HepG2 (cell line): ENCODE measurements around the gene NUBP2. TPM values are rescaled to one million over a fixed set of nuclear protein-coding genes. Genes with fewer than 3 reads are reported as not detected.

ENCODE experiments used
- ATAC-seq: fragments of 200-7000 bp; cut with Tn5 transposase; 3 replicates; pipeline ENCODE4 v1.9.1; 2020; ENCODE audit warnings: mild to moderate bottlenecking, moderate library complexity
- BruUV-seq: library from RNA; stranded (reverse); fragments of 400-500 nt; replicated peaks from 2 replicates; lab custom pipeline; 2021; lab: Mats Ljungman, UMichigan
- CTCF ChIA-PET: fragments of 300-600 bp; formaldehyde crosslinking; extraction: SDS; loops from one replicate; lab custom pipeline; 2021; ENCODE audit warnings: low total read pairs, inconsistent platforms, low intra/inter-chr PET ratio; lab: Yijun Ruan, JAX
- POLR2A ChIA-PET: fragments of 350-600 bp; sonication (Branson Sonifier 250); formaldehyde crosslinking; loops from one replicate; lab custom pipeline; 2020; ENCODE audit warnings: antibody characterized with exemption, inconsistent platforms; lab: Yijun Ruan, JAX
- DNase-seq: peaks from one replicate; pipeline ENCODE4 v3.0.0-alpha.2; 2015; ENCODE audit warnings: low spot score
- FAIRE-seq: peaks from 3 replicates; lab custom pipeline; 2011; peaks lifted over from hg19 to GRCh38; lab: Jason Lieb, UNC
- H2AFZ ChIP-seq: one replicate; pipeline ENCODE4 v1.6.1; 2011; ENCODE audit warnings: low read length, inconsistent platforms
- H3K27ac ChIP-seq: fragments of 300-600 bp; 3 replicates; pipeline ENCODE4 v1.8.0; 2011; ENCODE audit warnings: mixed run types, mild to moderate bottlenecking, mixed read lengths, low read length, inconsistent platforms; ENCODE audit not compliant: insufficient read depth; ENCODE audit errors: extremely low read length
- H3K27me3 ChIP-seq, 2 experiments: fragments of 200-600 bp in 1 of 2; 2 replicates in 1 of 2; 3 replicates in 1 of 2; pipeline versions ENCODE4 v1.6.0 to v1.8.0; 2011; ENCODE audit warnings: low read length in 2 of 2, mild to moderate bottlenecking in 2 of 2, moderate library complexity in 2 of 2, inconsistent platforms in 1 of 2; ENCODE audit not compliant: insufficient read depth in 2 of 2, control insufficient read depth in 1 of 2
- H3K36me3 ChIP-seq, 2 experiments: fragments of 200-600 bp in 1 of 2; replicated peaks in 1 of 2; 2 replicates in 1 of 2; 3 replicates in 1 of 2; pipeline versions ENCODE4 v1.5.1 to v1.8.0; 2011; ENCODE audit warnings: low read length in 2 of 2, inconsistent platforms in 1 of 2; ENCODE audit not compliant: insufficient read depth in 2 of 2, control insufficient read depth in 1 of 2
- H3K4me1 ChIP-seq: 2 replicates; pipeline ENCODE4 v1.5.1; 2012; ENCODE audit warnings: low read length, inconsistent platforms; ENCODE audit not compliant: insufficient read depth
- H3K4me2 ChIP-seq: 2 replicates; pipeline ENCODE4 v1.6.0; 2011; ENCODE audit warnings: low read depth, low read length, inconsistent platforms
- H3K4me3 ChIP-seq, 3 experiments: fragments of 200-600 bp in 1 of 3; sonication (generic), shearing (Covaris generic) in 1 of 3; replicated peaks in 1 of 3; 2 replicates each; pipeline ENCODE4 v1.5.1; 2011 to 2016; ENCODE audit warnings: low read length in 3 of 3, inconsistent platforms in 2 of 3, low read depth in 2 of 3, mild to moderate bottlenecking in 2 of 3, control low read depth in 1 of 3, mixed read lengths in 1 of 3; ENCODE audit not compliant: insufficient read depth in 1 of 3
- H3K79me2 ChIP-seq: one replicate; pipeline ENCODE4 v1.6.1; 2011; ENCODE audit warnings: low read length, inconsistent platforms; ENCODE audit not compliant: insufficient read depth
- H3K9ac ChIP-seq: 2 replicates; pipeline ENCODE4 v1.6.0; 2011; ENCODE audit warnings: mild to moderate bottlenecking, low read depth, low read length, inconsistent platforms; ENCODE audit not compliant: insufficient read depth
- H3K9me3 ChIP-seq: 2 replicates; pipeline ENCODE4 v1.5.1; 2012; ENCODE audit warnings: mild to moderate bottlenecking, low read length
- H4K20me1 ChIP-seq: 2 replicates; pipeline ENCODE4 v1.6.0; 2011; ENCODE audit warnings: inconsistent platforms, mild to moderate bottlenecking, low read length, moderate library complexity; ENCODE audit not compliant: insufficient read depth
- EED ChIP-seq: sonication (generic); formaldehyde crosslinking; IDR thresholded peaks from 2 replicates; pipeline ENCODE4 v1.5.0; 2020; ENCODE audit warnings: mild to moderate bottlenecking, missing genetic modification reagents
- HOXA3 ChIP-seq: sonication (generic); formaldehyde crosslinking; IDR thresholded peaks from 2 replicates; pipeline ENCODE4 v1.5.0; 2020; ENCODE audit warnings: missing genetic modification reagents
- MAFK ChIP-seq, 2 experiments: IDR thresholded peaks in 1 of 2; conservative IDR thresholded peaks in 1 of 2; 2 replicates each; pipeline ENCODE4 v1.6.1; 2011; ENCODE audit warnings: improper control_type of control experiment in 2 of 2, low read length in 2 of 2
- SPEN ChIP-seq: sonication (generic); formaldehyde crosslinking; IDR thresholded peaks from 2 replicates; pipeline ENCODE4 v1.5.1; 2020; ENCODE audit warnings: low read depth, mild to moderate bottlenecking, missing genetic modification reagents
- U2AF1 ChIP-seq: fragments of 200-400 bp; formaldehyde crosslinking; optimal IDR thresholded peaks from 2 replicates; pipeline ENCODE3; 2017; ENCODE audit warnings: mild to moderate bottlenecking, low read depth, low read length
- ZBTB38 ChIP-seq: sonication (generic); formaldehyde crosslinking; IDR thresholded peaks from 2 replicates; pipeline ENCODE4 v1.5.1; 2020; ENCODE audit warnings: mild to moderate bottlenecking, missing genetic modification reagents
- ZNF10 ChIP-seq: sonication (generic); formaldehyde crosslinking; IDR thresholded peaks from 2 replicates; pipeline ENCODE4 v1.4.0; 2020; ENCODE audit warnings: mild to moderate bottlenecking, low read depth, missing genetic modification reagents, borderline replicate concordance
- ZNF501 ChIP-seq: sonication (generic); formaldehyde crosslinking; IDR thresholded peaks from 2 replicates; pipeline ENCODE4 v1.5.1; 2020; ENCODE audit warnings: mild to moderate bottlenecking, moderate library complexity, missing genetic modification reagents
- ZNF598 ChIP-seq: sonication (generic); formaldehyde crosslinking; IDR thresholded peaks from 2 replicates; pipeline ENCODE4 v1.5.1; 2020; ENCODE audit warnings: mild to moderate bottlenecking, missing genetic modification reagents, borderline replicate concordance
- ZNF879 ChIP-seq: sonication (generic); formaldehyde crosslinking; IDR thresholded peaks from 2 replicates; pipeline ENCODE4 v1.8.1; 2023; ENCODE audit warnings: missing genetic modification reagents
- WGBS: methylation state at CpG from one replicate; pipeline ENCODE4 v1.1.6; 2017; ENCODE audit warnings: low lambda C conversion rate; 5-methylcytosine and 5-hydroxymethylcytosine counted together
- in situ Hi-C: cut with HindIII; loops from 2 replicates; pipeline ENCODE4 v1.10.0; 2017; ENCODE audit warnings: low pct_unique_long_range_greater_than_20kb; ENCODE audit not compliant: extremely low pct_ligation_motif_present
- intact Hi-C: fragments of 100-400 bp; cut with micrococcal nuclease; formaldehyde crosslinking; loops from one replicate; pipeline ENCODE4 v1.10.0; 2022; ENCODE audit not compliant: unreplicated experiment
- polyA plus RNA-seq, 8 experiments: library from polyadenylated mRNA; depleted of rRNA in 3 of 8; stranded (reverse) in 7 of 8; unstranded in 1 of 8; fragments of >200 nt; fragmentation: Illumina TruSeq in 4 of 8; extraction: Trizol in 4 of 8; gene quantifications; 2 replicates each; pipeline versions ENCODE4 v1.2.1 to v1.2.3, GENCODE V29; 2011 to 2016; ENCODE audit warnings: low read depth in 4 of 8, missing spikeins in 1 of 8, mixed read lengths in 1 of 8; ENCODE audit not compliant: insufficient read depth in 1 of 8
- total RNA-seq, 5 experiments: library from RNA; depleted of rRNA; stranded (reverse); fragments of >200 nt; fragmentation: Illumina TruSeq; extraction: Trizol; gene quantifications; 2 replicates each; pipeline ENCODE4 v1.2.3, GENCODE V29; 2016; ENCODE audit warnings: low read depth in 1 of 5
- TF ChIP-seq, protein P1 (sequence below): sonication (generic); formaldehyde crosslinking; IDR thresholded peaks from 2 replicates; pipeline ENCODE4 v1.5.0; 2020; ENCODE audit warnings: missing genetic modification reagents, mild to moderate bottlenecking, borderline replicate concordance
- TF ChIP-seq, protein P2 (sequence below): sonication (generic); formaldehyde crosslinking; IDR thresholded peaks from 2 replicates; pipeline ENCODE4 v1.5.1; 2020; ENCODE audit warnings: mild to moderate bottlenecking, missing genetic modification reagents, moderate library complexity
- TF ChIP-seq, protein P3 (sequence below): sonication (generic); formaldehyde crosslinking; IDR thresholded peaks from 2 replicates; pipeline ENCODE4 v1.4.0; 2020; ENCODE audit warnings: missing genetic modification reagents

Gene NUBP2
- total and polyA plus RNA-seq, 2 of the 13 experiments (the other 11 are each of a cell fraction or from before 2014, with no cell fraction given): 25.7 to 61.5 TPM

DNA sequence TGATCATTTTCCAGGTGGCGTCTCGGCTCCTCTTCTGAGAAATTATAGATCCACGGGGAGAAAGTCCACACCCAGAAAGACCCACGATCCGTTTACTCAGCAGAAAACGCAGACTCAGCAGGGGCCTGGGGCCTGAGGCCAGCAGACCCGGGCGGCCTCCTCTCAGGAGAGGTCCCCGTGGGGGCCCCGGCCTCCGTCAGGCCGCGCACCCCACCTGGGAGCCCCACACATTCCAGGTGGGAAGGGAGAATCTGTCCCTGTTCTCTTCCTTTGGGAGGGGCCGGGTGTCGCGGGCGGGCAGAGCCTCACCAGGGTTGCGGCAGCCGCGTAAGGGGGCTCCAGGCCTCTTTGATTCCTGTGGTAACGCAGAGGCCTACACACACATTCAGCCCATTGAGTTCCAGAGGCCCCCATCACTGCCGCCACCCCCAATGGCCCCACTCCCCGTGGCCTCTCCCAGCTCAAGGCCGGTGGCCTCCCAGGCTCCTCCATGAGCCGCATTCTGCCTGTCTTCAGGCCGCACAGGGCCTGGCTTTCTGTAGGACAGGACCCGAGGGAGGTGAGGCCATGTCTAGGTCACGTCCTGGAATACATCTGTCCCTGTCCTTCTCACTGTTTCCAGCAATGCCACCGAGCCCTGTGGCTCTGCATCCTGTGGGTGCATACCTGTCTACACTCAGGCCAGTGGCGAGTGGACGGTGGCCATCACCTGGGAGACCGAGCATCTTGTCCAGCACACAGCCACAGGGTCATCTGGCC, 12.3 kb downstream of the NUBP2 start:
- peak; percentile 40 for FAIRE-seq
- intact Hi-C loops (loop anchor here (1.0 kb wide), 1 partner anchor 17 kb away; no protein-coding TSS in a partner anchor), in situ Hi-C loops (no loop called here)
- Histone ChIP-seq H3K4me1 (peaks cover 25% of the 10 kb centered on the region), H3K4me3 (peak overlapping the region; percentile 53 to 75 (median 59)), H3K4me2 (peak overlapping the region; percentile 92), H3K27ac (peak overlapping the region; percentile 65), H3K9me3 (peaks cover 24% of the 10 kb centered on the region), H3K36me3 (no peaks in the 10 kb centered on the region), H2AFZ (no peak overlapping the region), H4K20me1 (no peaks in the 10 kb centered on the region), H3K27me3 (no peaks in the 10 kb centered on the region), H3K79me2 (no peaks in the 10 kb centered on the region), H3K9ac (peak overlapping the region; percentile 73)
- ChIA-PET CTCF (interaction anchor here (1.7 kb wide), 1 partner anchor 18 kb away, joined by 4 read pairs; no protein-coding TSS in a partner anchor), POLR2A (interaction anchor here (1.1 to 5.5 kb wide), 5 partner anchors 12 to 360 kb away, joined by 3 to 57 read pairs (median 3); partner anchors contain the start of genes EME2, NUBP2, SPSB3 and TRAF7)
- WGBS: 23% methylated on average over 17 of the region's 32 CpGs
- TSS peak; percentile 61 for BruUV-seq
- DNase-seq: no peak
- peak; percentile 11 for ATAC-seq
- TF ChIP-seq EED (CRISPR knock-in tag): 0 out of 2 replicates have a peak, but pooled peaks have one; percentile 17
- TF ChIP-seq, protein P1, sequence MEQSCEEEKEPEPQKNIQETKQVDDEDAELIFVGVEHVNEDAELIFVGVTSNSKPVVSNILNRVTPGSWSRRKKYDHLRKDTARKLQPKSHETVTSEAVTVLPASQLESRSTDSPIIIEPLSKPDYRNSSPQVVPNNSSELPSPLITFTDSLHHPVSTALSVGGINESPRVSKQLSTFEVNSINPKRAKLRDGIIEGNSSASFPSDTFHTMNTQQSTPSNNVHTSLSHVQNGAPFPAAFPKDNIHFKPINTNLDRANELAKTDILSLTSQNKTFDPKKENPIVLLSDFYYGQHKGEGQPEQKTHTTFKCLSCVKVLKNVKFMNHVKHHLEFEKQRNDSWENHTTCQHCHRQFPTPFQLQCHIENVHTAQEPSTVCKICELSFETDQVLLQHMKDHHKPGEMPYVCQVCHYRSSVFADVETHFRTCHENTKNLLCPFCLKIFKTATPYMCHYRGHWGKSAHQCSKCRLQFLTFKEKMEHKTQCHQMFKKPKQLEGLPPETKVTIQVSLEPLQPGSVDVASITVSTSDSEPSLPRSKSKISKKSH (CRISPR knock-in tag): 0 out of 2 replicates have a peak, but pooled peaks have one; percentile 25
- peak; percentile 8 for TF ChIP-seq U2AF1
- TF ChIP-seq ZNF10: no peak
- 0 out of 2 replicates have a peak, but pooled peaks have one; percentile 0 for TF ChIP-seq ZNF598
- peak; percentile 36; the same call in 1 of the 2 replicates for TF ChIP-seq SPEN (CRISPR knock-in tag)
- peak; percentile 40; the same call in 1 of the 2 replicates for TF ChIP-seq ZNF501 (CRISPR knock-in tag)
- TF ChIP-seq, protein P2, sequence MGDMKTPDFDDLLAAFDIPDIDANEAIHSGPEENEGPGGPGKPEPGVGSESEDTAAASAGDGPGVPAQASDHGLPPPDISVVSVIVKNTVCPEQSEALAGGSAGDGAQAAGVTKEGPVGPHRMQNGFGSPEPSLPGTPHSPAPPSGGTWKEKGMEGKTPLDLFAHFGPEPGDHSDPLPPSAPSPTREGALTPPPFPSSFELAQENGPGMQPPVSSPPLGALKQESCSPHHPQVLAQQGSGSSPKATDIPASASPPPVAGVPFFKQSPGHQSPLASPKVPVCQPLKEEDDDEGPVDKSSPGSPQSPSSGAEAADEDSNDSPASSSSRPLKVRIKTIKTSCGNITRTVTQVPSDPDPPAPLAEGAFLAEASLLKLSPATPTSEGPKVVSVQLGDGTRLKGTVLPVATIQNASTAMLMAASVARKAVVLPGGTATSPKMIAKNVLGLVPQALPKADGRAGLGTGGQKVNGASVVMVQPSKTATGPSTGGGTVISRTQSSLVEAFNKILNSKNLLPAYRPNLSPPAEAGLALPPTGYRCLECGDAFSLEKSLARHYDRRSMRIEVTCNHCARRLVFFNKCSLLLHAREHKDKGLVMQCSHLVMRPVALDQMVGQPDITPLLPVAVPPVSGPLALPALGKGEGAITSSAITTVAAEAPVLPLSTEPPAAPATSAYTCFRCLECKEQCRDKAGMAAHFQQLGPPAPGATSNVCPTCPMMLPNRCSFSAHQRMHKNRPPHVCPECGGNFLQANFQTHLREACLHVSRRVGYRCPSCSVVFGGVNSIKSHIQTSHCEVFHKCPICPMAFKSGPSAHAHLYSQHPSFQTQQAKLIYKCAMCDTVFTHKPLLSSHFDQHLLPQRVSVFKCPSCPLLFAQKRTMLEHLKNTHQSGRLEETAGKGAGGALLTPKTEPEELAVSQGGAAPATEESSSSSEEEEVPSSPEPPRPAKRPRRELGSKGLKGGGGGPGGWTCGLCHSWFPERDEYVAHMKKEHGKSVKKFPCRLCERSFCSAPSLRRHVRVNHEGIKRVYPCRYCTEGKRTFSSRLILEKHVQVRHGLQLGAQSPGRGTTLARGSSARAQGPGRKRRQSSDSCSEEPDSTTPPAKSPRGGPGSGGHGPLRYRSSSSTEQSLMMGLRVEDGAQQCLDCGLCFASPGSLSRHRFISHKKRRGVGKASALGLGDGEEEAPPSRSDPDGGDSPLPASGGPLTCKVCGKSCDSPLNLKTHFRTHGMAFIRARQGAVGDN (CRISPR knock-in tag): peak; percentile 9
- TF ChIP-seq HOXA3: 0 out of 2 replicates have a peak, but pooled peaks have one; percentile 27
- TF ChIP-seq ZNF879 (CRISPR knock-in tag): no peak
- TF ChIP-seq, protein P3, sequence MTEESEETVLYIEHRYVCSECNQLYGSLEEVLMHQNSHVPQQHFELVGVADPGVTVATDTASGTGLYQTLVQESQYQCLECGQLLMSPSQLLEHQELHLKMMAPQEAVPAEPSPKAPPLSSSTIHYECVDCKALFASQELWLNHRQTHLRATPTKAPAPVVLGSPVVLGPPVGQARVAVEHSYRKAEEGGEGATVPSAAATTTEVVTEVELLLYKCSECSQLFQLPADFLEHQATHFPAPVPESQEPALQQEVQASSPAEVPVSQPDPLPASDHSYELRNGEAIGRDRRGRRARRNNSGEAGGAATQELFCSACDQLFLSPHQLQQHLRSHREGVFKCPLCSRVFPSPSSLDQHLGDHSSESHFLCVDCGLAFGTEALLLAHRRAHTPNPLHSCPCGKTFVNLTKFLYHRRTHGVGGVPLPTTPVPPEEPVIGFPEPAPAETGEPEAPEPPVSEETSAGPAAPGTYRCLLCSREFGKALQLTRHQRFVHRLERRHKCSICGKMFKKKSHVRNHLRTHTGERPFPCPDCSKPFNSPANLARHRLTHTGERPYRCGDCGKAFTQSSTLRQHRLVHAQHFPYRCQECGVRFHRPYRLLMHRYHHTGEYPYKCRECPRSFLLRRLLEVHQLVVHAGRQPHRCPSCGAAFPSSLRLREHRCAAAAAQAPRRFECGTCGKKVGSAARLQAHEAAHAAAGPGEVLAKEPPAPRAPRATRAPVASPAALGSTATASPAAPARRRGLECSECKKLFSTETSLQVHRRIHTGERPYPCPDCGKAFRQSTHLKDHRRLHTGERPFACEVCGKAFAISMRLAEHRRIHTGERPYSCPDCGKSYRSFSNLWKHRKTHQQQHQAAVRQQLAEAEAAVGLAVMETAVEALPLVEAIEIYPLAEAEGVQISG (CRISPR knock-in tag): peak; percentile 19; the same call in 1 of the 2 replicates
- TF ChIP-seq MAFK (conservative IDR thresholded peaks at IDR 0.05 in 1 of 2, IDR thresholded peaks at IDR 0.05 in 1 of 2; ENCODE audit: low read length in 2 of 2): peak; percentile 67 to 69
- TF ChIP-seq ZBTB38 (CRISPR knock-in tag): 0 out of 2 replicates have a peak, but pooled peaks have one; percentile 39
